GM19452 (cell line): ENCODE results near the gene SYNDIG1L.

Source experiments
- ATAC-seq: cut with Tn5 transposase; IDR thresholded peaks from one replicate; pipeline ENCODE4 v1.9.1; 2021; ENCODE audit not compliant: unreplicated experiment

Gene SYNDIG1L

DNA sequence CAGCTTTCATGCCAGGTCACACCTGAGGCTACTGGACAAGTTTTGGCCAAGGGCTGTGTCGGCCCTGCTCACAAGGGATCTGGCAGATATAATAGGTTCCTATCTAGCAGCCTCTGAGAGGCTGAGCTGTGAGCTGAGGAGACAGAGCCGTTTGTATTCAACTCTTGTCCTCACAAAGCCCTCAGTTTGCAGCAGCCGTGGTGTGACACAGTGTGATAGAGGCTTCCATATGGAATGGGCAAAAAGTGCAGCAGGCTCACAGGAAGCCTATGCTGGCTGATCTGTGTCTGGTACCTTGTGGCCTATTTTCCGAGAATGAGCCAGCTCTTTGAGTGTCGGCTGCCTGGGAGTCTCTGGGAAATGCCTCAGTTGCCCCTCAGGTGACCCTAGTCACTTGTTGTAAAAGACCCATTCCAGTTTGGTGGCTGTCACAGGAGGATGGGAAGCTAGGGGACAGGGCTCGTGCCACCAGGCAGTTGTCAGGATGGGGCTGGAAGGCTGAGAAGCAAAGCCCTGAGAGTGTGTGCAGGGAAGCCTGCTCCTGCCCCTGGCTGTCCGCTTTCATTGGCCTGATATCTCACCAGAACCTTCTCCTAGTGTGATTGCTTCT lies 61.6 kb downstream of the SYNDIG1L start:
- no peak for ATAC-seq

DNA sequence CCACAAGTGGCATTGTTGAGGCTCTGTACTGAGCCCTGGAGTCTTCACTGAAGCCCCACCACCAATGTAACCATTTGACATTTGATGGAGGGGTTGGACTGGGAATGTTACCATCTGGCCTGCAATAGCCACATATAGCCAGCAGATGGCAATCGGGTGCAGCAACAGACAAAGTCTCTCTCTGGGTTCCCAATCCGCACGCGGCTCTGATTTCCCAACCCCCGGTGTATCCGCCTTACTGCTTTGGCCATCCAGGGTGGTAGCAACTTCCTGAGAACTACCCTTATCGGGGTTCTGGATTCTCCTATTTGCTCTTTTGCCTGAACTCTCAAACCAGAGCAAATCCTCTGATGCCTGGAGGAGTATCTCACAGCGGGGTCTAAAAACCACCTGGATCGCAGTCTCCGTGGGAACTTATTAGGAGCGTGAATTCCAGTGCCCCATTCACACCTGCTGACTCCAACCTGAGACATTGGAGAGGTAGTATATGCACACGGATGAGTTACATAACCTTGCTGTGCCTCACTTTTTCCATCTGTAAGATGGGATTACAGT lies 63.6 kb downstream of the SYNDIG1L start:
- ATAC-seq: no peak

DNA sequence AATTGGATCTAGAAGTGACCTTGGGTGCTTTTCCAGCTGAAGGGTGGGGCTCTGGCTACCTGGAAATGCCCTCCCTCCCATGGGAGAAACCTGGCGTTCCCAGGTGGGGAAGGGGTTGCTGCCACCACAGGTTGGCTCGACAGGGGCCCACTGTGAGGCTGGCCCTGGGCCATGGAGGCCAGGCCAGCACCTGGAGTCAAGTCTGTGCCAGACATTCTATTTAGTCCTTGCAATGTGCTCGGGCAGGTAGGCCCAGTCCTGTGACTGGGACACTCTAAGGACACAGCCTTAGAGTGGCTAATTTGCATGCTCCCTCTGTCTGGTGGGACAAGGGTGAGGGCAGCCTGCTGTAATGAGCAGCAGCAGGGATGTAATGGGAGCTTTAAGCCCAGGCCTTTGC lies 65.8 kb downstream of the SYNDIG1L start:
- no peak for ATAC-seq

DNA sequence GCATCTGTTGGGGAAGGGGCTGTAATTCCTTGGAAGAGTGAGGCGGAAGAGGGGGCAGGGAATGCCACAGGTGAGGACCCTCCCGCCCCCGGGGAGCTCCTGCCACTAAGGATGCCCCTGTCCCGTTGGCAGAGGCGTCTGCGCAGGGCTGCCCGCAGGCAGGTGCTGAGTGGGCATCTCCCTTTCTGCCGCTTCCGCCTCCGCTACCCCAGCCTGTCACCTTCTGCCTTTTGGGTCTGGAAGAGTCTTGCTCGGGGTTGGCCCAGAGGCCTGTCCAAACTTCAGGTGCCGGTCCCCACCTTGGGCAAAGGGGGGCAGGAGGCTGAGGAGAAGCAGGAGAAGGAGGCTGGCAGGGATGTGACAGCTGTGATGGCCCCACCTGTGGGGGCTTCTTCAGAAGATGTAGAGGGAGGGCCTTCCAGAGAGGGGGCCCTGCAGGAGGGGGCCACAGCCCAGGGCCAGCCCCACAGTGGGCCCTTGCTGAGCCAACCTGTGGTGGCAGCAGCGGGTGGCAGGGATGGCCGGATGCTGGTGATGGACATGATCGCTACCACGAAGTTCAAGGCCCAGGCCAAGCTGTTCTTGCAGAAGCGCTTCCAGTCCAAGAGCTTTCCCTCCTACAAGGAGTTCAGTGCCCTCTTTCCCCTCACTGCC lies 67.7 kb downstream of the SYNDIG1L start:
- no peak for ATAC-seq

DNA sequence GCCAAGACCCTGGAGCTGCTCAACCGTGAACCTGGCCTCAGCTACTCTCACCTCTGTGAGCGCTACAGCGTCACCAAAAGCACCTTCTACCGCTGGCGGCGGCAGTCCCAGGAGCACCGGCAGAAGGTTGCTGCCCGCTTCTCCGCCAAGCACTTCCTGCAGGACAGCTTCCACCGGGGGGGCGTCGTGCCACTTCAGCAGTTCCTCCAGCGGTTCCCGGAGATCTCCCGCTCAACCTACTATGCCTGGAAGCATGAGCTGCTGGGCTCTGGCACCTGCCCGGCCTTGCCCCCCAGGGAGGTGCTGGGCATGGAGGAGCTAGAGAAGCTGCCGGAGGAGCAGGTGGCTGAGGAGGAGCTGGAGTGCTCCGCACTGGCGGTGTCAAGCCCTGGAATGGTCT lies 68.4 kb downstream of the SYNDIG1L start:
- no peak for ATAC-seq

DNA sequence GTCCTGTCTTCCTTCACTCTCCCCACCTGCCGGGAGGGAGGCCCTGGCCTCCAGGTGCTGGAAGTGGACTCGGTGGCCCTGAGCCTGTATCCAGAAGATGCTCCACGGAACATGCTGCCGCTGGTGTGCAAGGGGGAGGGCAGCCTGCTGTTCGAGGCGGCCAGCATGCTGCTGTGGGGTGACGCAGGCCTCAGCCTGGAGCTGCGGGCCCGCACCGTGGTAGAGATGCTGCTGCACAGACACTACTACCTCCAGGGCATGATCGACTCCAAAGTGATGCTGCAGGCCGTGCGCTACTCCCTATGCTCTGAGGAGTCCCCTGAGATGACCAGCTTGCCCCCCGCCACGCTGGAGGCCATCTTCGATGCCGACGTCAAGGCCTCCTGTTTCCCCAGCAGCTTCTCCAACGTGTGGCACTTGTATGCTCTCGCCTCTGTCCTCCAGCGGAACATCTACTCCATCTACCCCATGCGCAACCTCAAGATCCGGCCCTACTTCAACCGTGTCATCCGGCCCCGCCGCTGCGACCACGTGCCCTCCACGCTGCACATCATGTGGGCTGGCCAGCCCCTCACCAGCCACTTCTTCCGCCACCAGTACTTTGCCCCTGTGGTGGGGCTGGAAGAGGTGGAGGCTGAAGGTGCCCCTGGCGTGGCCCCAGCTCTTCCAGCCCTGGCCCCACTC lies 69.0 kb downstream of the SYNDIG1L start:
- ATAC-seq: no peak
